ENCODE measurements around the gene BHLHE41. TPM values are rescaled to one million over a fixed set of nuclear protein-coding genes. Genes with fewer than 3 reads are reported as not detected.

BHLHE41 gene
- total RNA-seq, 1 donor from 2014 or later = 34.5 TPM

- H3K4me1 Mint-ChIP-seq = peaks cover 57% of the 10 kb centered on the region
- H3K9me3 Mint-ChIP-seq = no peaks in the 10 kb centered on the region
- H3K36me3 Mint-ChIP-seq (ENCODE audit: low read depth) = no peaks in the 10 kb centered on the region
- no peak overlapping the region for H3K27ac Mint-ChIP-seq
- no peak for TF ChIP-seq CTCF (IDR thresholded peaks at IDR 0.05)
- no peak overlapping the region for H3K4me3 Mint-ChIP-seq
- no peak for DNase-seq
- ATAC-seq (ENCODE audit: low read depth) = no peak
- ChIA-PET CTCF (no interaction called here), POLR2A (interaction anchor here (0.8 to 2.7 kb wide), 4 partner anchors 8 to 21 kb away, joined by 3 to 16 read pairs (median 6); partner anchors contain the start of gene BHLHE41)
- intact Hi-C loops (cut with micrococcal nuclease) = no loop called here
- H3K27me3 Mint-ChIP-seq = no peaks in the 10 kb centered on the region
Measured at GRCh38 chr12:26135571-26135970, 10.7 kb upstream of the BHLHE41 start.

- intact Hi-C loops (cut with micrococcal nuclease) = no loop called here
- ChIA-PET CTCF (no interaction called here), POLR2A (interaction anchor here (0.8 to 2.7 kb wide), 4 partner anchors 8 to 21 kb away, joined by 3 to 16 read pairs (median 6); partner anchors contain the start of gene BHLHE41)
- Mint-ChIP-seq H3K4me1 (peaks cover 62% of the 10 kb centered on the region), H3K36me3 (ENCODE audit: low read depth) (no peaks in the 10 kb centered on the region), H3K27ac (no peak overlapping the region), H3K4me3 (no peak overlapping the region), H3K9me3 (no peaks in the 10 kb centered on the region), H3K27me3 (no peaks in the 10 kb centered on the region)
- ATAC-seq (ENCODE audit: low read depth) (no peak), DNase-seq (no peak)
- TF ChIP-seq CTCF (IDR thresholded peaks at IDR 0.05) = no peak
Measured at GRCh38 chr12:26135010-26135420, 10.2 kb upstream of the BHLHE41 start.

GRCh38 chr12:26134540-26134939 lies 9.7 kb upstream of the BHLHE41 start:
- H3K27ac Mint-ChIP-seq = no peak overlapping the region
- no peak for TF ChIP-seq CTCF (IDR thresholded peaks at IDR 0.05)
- POLR2A ChIA-PET = interaction anchor here (0.7 to 2.7 kb wide), 4 partner anchors 9 to 21 kb away, joined by 3 to 16 read pairs (median 6); partner anchors contain the start of gene BHLHE41
- H3K9me3 Mint-ChIP-seq = no peaks in the 10 kb centered on the region
- DNase-seq (no peak), ATAC-seq (ENCODE audit: low read depth) (no peak)
- peaks cover 66% of the 10 kb centered on the region for H3K4me1 Mint-ChIP-seq
- intact Hi-C loops (cut with micrococcal nuclease) = no loop called here
- no peaks in the 10 kb centered on the region for H3K27me3 Mint-ChIP-seq
- CTCF ChIA-PET = no interaction called here
- no peak overlapping the region for H3K4me3 Mint-ChIP-seq
- H3K36me3 Mint-ChIP-seq (ENCODE audit: low read depth) = no peaks in the 10 kb centered on the region

- no peak overlapping the region for H3K4me3 Mint-ChIP-seq
- POLR2A ChIA-PET = interaction anchor here (0.6 to 2.7 kb wide), 5 partner anchors 9 to 61 kb away, joined by 3 to 16 read pairs (median 3); partner anchors contain the start of gene BHLHE41
Measured at GRCh38 chr12:26133521-26133920, 8.7 kb upstream of the BHLHE41 start.

GRCh38 chr12:26132866-26133265 lies 8.0 kb upstream of the BHLHE41 start:
- intact Hi-C loops (cut with micrococcal nuclease) = no loop called here
- DNase-seq = no peak
- no peak overlapping the region for H3K27ac Mint-ChIP-seq
- no peak for TF ChIP-seq CTCF (IDR thresholded peaks at IDR 0.05)
- H3K4me3 Mint-ChIP-seq = no peak overlapping the region
- ChIA-PET CTCF (interaction anchor here (1.1 to 1.3 kb wide), 2 partner anchors 9 to 14 kb away, joined by 3 to 4 read pairs; no protein-coding TSS in a partner anchor), POLR2A (interaction anchor here (1.5 to 2.7 kb wide), 2 partner anchors 8 to 23 kb away, joined by 5 to 16 read pairs; partner anchors contain the start of gene BHLHE41)
- peaks cover 68% of the 10 kb centered on the region for H3K4me1 Mint-ChIP-seq
- H3K9me3 Mint-ChIP-seq = no peaks in the 10 kb centered on the region
- H3K27me3 Mint-ChIP-seq = no peaks in the 10 kb centered on the region
- ATAC-seq (ENCODE audit: low read depth) = no peak
- no peaks in the 10 kb centered on the region for H3K36me3 Mint-ChIP-seq (ENCODE audit: low read depth)

More at GRCh38 chr12:26133521-26133920, 8.7 kb upstream of the BHLHE41 start:
- Mint-ChIP-seq H3K4me1 (peaks cover 68% of the 10 kb centered on the region), H3K27me3 (no peaks in the 10 kb centered on the region), H3K9me3 (no peaks in the 10 kb centered on the region), H3K36me3 (ENCODE audit: low read depth) (no peaks in the 10 kb centered on the region), H3K27ac (no peak overlapping the region)
- intact Hi-C loops (cut with micrococcal nuclease) = no loop called here
- no peak for ATAC-seq (ENCODE audit: low read depth)
- CTCF ChIA-PET = interaction anchor here (1.1 to 1.3 kb wide), 2 partner anchors 10 to 14 kb away, joined by 3 to 4 read pairs; no protein-coding TSS in a partner anchor
- no peak for TF ChIP-seq CTCF (IDR thresholded peaks at IDR 0.05)
- DNase-seq = no peak
